A673 (cell line): ENCODE measurements around the gene ZNF552.

ENCODE experiments used
- EZH2 ChIP-seq: fragments of 200-600 bp; sonication (generic); IDR thresholded peaks from 2 replicates; pipeline ENCODE4 v1.6.1; 2017; ENCODE audit warnings: borderline replicate concordance, low read depth, mild to moderate bottlenecking, mixed read lengths, antibody characterized with exemption, low read length; ENCODE audit not compliant: poor library complexity, severe bottlenecking
- TF ChIP-seq, protein P1 (sequence below): fragments of 300-800, 200-600 bp; sonication (generic); conservative IDR thresholded peaks from 2 replicates; pipeline ENCODE4 v1.5.1; 2017; ENCODE audit warnings: low read depth, mild to moderate bottlenecking, antibody characterized with exemption, low read length, moderate library complexity, mixed read lengths

GRCh38 chr19:57778336-57778735 is 36.4 kb downstream of the ZNF552 start:
- TF ChIP-seq, protein P1, sequence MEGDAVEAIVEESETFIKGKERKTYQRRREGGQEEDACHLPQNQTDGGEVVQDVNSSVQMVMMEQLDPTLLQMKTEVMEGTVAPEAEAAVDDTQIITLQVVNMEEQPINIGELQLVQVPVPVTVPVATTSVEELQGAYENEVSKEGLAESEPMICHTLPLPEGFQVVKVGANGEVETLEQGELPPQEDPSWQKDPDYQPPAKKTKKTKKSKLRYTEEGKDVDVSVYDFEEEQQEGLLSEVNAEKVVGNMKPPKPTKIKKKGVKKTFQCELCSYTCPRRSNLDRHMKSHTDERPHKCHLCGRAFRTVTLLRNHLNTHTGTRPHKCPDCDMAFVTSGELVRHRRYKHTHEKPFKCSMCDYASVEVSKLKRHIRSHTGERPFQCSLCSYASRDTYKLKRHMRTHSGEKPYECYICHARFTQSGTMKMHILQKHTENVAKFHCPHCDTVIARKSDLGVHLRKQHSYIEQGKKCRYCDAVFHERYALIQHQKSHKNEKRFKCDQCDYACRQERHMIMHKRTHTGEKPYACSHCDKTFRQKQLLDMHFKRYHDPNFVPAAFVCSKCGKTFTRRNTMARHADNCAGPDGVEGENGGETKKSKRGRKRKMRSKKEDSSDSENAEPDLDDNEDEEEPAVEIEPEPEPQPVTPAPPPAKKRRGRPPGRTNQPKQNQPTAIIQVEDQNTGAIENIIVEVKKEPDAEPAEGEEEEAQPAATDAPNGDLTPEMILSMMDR, result no peak
- TF ChIP-seq EZH2, result no peak
